Ovary (tissue), 9 donors: ENCODE results near the gene PRPF19. TPM values are rescaled to one million over a fixed set of nuclear protein-coding genes. Genes with fewer than 3 reads are reported as not detected.

Experiments used
- DNase-seq, 5 donors: peaks; one replicate each; pipeline ENCODE4 v3.0.0-alpha.2; 2019 to 2020
- H3K27ac ChIP-seq, 2 donors: fragments of 200-600 bp; one replicate each; pipeline versions ENCODE4 v1.5.1 to v1.8.0; 2019 to 2022
- H3K27me3 ChIP-seq: fragments of 200-600 bp; one replicate; pipeline ENCODE4 v1.8.0; 2022
- H3K36me3 ChIP-seq: fragments of 200-600 bp; sonication (generic); one replicate; pipeline ENCODE4 v1.5.1; 2019
- H3K4me1 ChIP-seq: one replicate; pipeline ENCODE4 v1.8.1; 2013; ENCODE audit warnings: mild to moderate bottlenecking, moderate library complexity; ENCODE audit not compliant: insufficient read depth
- H3K4me3 ChIP-seq: fragments of 200-600 bp; sonication (generic); one replicate; pipeline ENCODE4 v1.5.1; 2017
- H3K9me3 ChIP-seq, 2 donors: fragments of 200-600 bp in 1 of 2; sonication (generic) in 1 of 2; one replicate each; pipeline versions ENCODE4 v1.5.1 to v1.8.1; 2013 to 2019; ENCODE audit warnings: mild to moderate bottlenecking in 1 of 2, moderate library complexity in 1 of 2
- CTCF ChIP-seq, 3 donors: fragments of 450-650 bp in 2 of 3; fragments of 200-600 bp in 1 of 3; IDR thresholded peaks; one replicate each; pipeline versions ENCODE4 v1.5.1 to v1.8.0; 2016 to 2022; ENCODE audit warnings: antibody characterized with exemption in 3 of 3, mild to moderate bottlenecking in 1 of 3
- EP300 ChIP-seq: sonication (generic); formaldehyde crosslinking; IDR thresholded peaks from one replicate; pipeline ENCODE4 v1.6.1; 2017; ENCODE audit warnings: antibody characterized with exemption
- POLR2A ChIP-seq: fragments of 450-650 bp; IDR thresholded peaks from one replicate; pipeline ENCODE4 v1.6.1; 2017; ENCODE audit warnings: antibody characterized with exemption, mild to moderate bottlenecking, moderate library complexity
- WGBS, 3 donors: extraction: QIAGEN DNeasy Blood & Tissue Kit in 1 of 3; methylation state at CpG; one replicate each; pipeline versions ENCODE4 v1.1.5 to v1.1.7; 2013 to 2017; 5-methylcytosine and 5-hydroxymethylcytosine counted together
- intact Hi-C, 4 donors: fragments of 100-400 bp; cut with DNase I; formaldehyde crosslinking; loops; one replicate each; pipeline versions ENCODE4 v1.11.0 to v1.15.1; 2022 to 2023
- polyA plus RNA-seq, 2 donors: library from polyadenylated mRNA; stranded (reverse); fragments of 200-250 nt in 1 of 2; fragments of 350-450 nt in 1 of 2; fragmentation: Illumina TruSeq in 1 of 2; extraction: RNeasy Lipid Tissue Mini Kit (QIAGEN cat#74804) in 1 of 2; gene quantifications; one replicate each; pipeline ENCODE4 v1.2.3, GENCODE V29; 2013 to 2014
- total RNA-seq, 7 donors: library from RNA; depleted of rRNA in 2 of 7; stranded (reverse); fragments of >200 nt in 2 of 7; fragmentation: NEBNext Ultra II Directional in 3 of 7; extraction: Animal tissue kit (Norgen Biotek cat#: 25700) in 3 of 7; gene quantifications; one replicate each; pipeline versions ENCODE4 v1.1.0 to v1.2.4, GENCODE V29; 2016 to 2023
- donor health status: DM: no; HTN: no; CAD: no; lungs with moderate emphysema.
- donor health status: DM: no; HTN: no; CAD: no.
- donor health status: Bipolar disorder and iron deficiency.
- donor health status: DM: yes; HTN: yes; CAD: no.
- donor health status: DM: no; HTN: no; CAD: no.
- donor health status: DM: yes; HTN: yes; CAD: no.

Gene PRPF19
- total and polyA plus RNA-seq, 9 donors, result 44.1 to 109 (median 91.6) TPM

- TF ChIP-seq EP300 (no peak), POLR2A (no peak), CTCF (IDR thresholded peaks at IDR 0.05) (no peak)
- H3K36me3 ChIP-seq, result no peaks in the 10 kb centered on the region
- no peak for DNase-seq
- H3K27ac ChIP-seq, result no peak overlapping the region
- H3K4me3 ChIP-seq, result no peak overlapping the region
- H3K9me3 ChIP-seq, result no peaks in the 10 kb centered on the region
- 79 to 82% (median 81%) methylated on average over 8 of the region's 8 CpGs for WGBS, 3 donors
- no peaks in the 10 kb centered on the region for H3K4me1 ChIP-seq
- intact Hi-C loops, result no loop called here
- no peaks in the 10 kb centered on the region for H3K27me3 ChIP-seq
Observed at GRCh38 chr11:60858236-60858635, 48.1 kb downstream of the PRPF19 start.

GRCh38 chr11:60857378-60858232, 48.8 kb downstream of the PRPF19 start:
- WGBS, 3 donors, result 88 to 91% (median 90%) methylated on average over 5 of the region's 5 CpGs
- intact Hi-C loops, result no loop called here
- no peaks in the 10 kb centered on the region for H3K36me3 ChIP-seq
- TF ChIP-seq EP300, result no peak
- no peak for TF ChIP-seq POLR2A
- no peak for TF ChIP-seq CTCF (IDR thresholded peaks at IDR 0.05)
- DNase-seq, result no peak
- H3K9me3 ChIP-seq, result no peaks in the 10 kb centered on the region
- no peaks in the 10 kb centered on the region for H3K4me1 ChIP-seq
- no peak overlapping the region for H3K27ac ChIP-seq
- H3K27me3 ChIP-seq, result no peaks in the 10 kb centered on the region
- H3K4me3 ChIP-seq, result no peak overlapping the region

GRCh38 chr11:60855726-60856633, 50.4 kb downstream of the PRPF19 start, which contains the start of gene PTGDR2:
TSS of gene PTGDR2 (minus strand) at chr11:60855950. CDS start at chr11:60853722, 2,228 bp downstream.
- H3K4me1 ChIP-seq, result no peaks in the 10 kb centered on the region
- WGBS, 3 donors, result 49 to 53% (median 51%) methylated on average over 14 of the region's 14 CpGs
- intact Hi-C loops, result no loop called here
- no peak within 1 kb of the TSS for H3K27ac ChIP-seq
- TF ChIP-seq POLR2A (no peak), CTCF (IDR thresholded peaks at IDR 0.05) (no peak), EP300 (no peak)
- no peak for DNase-seq
- no peaks in the 10 kb centered on the region for H3K27me3 ChIP-seq
- H3K4me3 ChIP-seq, result no peak within 1 kb of the TSS
- no peaks in the 10 kb centered on the region for H3K36me3 ChIP-seq
- H3K9me3 ChIP-seq, result no peaks in the 10 kb centered on the region

GRCh38 chr11:60854847-60855725, 51.3 kb downstream of the PRPF19 start:
- intact Hi-C loops, result no loop called here
- TF ChIP-seq EP300 (no peak), CTCF (IDR thresholded peaks at IDR 0.05) (no peak)

More at GRCh38 chr11:60854847-60855725, 51.3 kb downstream of the PRPF19 start:
- DNase-seq, result no peak
- Histone ChIP-seq H3K4me1 (no peaks in the 10 kb centered on the region), H3K4me3 (no peak overlapping the region), H3K27me3 (no peaks in the 10 kb centered on the region), H3K36me3 (no peaks in the 10 kb centered on the region), H3K9me3 (no peaks in the 10 kb centered on the region), H3K27ac (no peak overlapping the region)
- 34 to 51% (median 35%) methylated on average over 8 of the region's 8 CpGs for WGBS, 3 donors
